SK-N-SH (cell line): ENCODE results near the gene GNAS-AS1.

ENCODE experiments used
- CTCF ChIP-seq: fragments of 200-600 bp; sonication (generic); IDR thresholded peaks from 2 replicates; pipeline ENCODE4 v1.6.1; 2017; ENCODE audit warnings: antibody characterized with exemption, mild to moderate bottlenecking, moderate library complexity
- EP300 ChIP-seq, 2 experiments: IDR thresholded peaks; 2 replicates each; pipeline versions ENCODE4 v1.4.0 to v1.6.1; 2012; ENCODE audit warnings: borderline replicate concordance in 1 of 2, low read depth in 1 of 2, low read length in 1 of 2
- EZH2phosphoT487 ChIP-seq: fragments of 200-600 bp; sonication (generic); IDR thresholded peaks from 2 replicates; pipeline ENCODE4 v1.6.1; 2017; ENCODE audit warnings: low read depth, mixed run types, mild to moderate bottlenecking, antibody characterized with exemption, moderate library complexity, borderline replicate concordance
- NRF1 ChIP-seq: IDR thresholded peaks from 2 replicates; pipeline ENCODE4 v1.6.1; 2012; ENCODE audit warnings: low read depth, mild to moderate bottlenecking, low read length
- RCOR1 ChIP-seq: fragments of 150-350 bp; IDR thresholded peaks from 2 replicates; pipeline ENCODE4 v1.6.1; 2017; ENCODE audit warnings: antibody characterized with exemption, low read length
- RFX5 ChIP-seq: IDR thresholded peaks from 2 replicates; pipeline ENCODE4 v1.6.1; 2012; ENCODE audit warnings: mild to moderate bottlenecking, improper control_type of control experiment, low read length
- RXRA ChIP-seq: IDR thresholded peaks from 2 replicates; pipeline ENCODE4 v1.4.0; 2012; ENCODE audit warnings: low read depth, mild to moderate bottlenecking, borderline replicate concordance
- SIN3A ChIP-seq: IDR thresholded peaks from 2 replicates; pipeline ENCODE4 v1.6.1; 2012; ENCODE audit warnings: low read depth, mild to moderate bottlenecking, low read length, moderate library complexity, borderline replicate concordance
- SMC3 ChIP-seq: IDR thresholded peaks from 2 replicates; pipeline ENCODE4 v1.6.1; 2012; ENCODE audit warnings: low read depth, low read length, improper control_type of control experiment
- TCF12 ChIP-seq: IDR thresholded peaks from 2 replicates; pipeline ENCODE4 v1.4.0; 2012
- TF ChIP-seq, protein P1 (sequence below): IDR thresholded peaks from 2 replicates; pipeline ENCODE4 v1.6.1; 2012; ENCODE audit warnings: mild to moderate bottlenecking, low read depth, low read length, moderate library complexity
- TF ChIP-seq, protein P2 (sequence below): IDR thresholded peaks from 2 replicates; pipeline ENCODE4 v1.4.0; 2012; ENCODE audit warnings: low read depth, borderline replicate concordance

DNA sequence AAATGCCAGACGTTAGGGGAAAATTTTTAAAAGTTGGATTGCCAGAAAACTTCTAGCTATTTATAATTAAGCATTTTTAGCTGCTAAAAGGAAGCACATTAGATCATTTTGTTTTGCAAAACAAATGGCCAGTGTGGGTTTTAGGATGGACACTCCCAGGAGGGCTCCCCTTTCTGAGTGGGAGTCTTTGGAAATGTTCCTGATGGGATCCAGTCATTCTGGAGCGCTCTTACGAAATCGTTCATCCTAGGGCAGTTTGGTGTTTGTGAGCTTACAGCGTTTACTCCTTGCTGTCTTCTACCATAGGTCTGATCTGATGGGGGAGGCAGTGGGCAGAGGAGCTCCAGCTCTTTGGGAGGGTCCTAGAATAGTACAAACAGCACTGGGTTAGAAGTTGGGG is 16.5 kb upstream of the GNAS-AS1 start:
- TF ChIP-seq EZH2phosphoT487 (no peak), EP300 (IDR thresholded peaks at IDR 0.05; ENCODE audit: borderline replicate concordance in 1 of 2, low read depth in 1 of 2, low read length in 1 of 2) (no peak), CTCF (no peak), SMC3 (no peak), TCF12 (no peak), NRF1 (no peak), SIN3A (no peak), RXRA (no peak), RCOR1 (no peak), RFX5 (no peak)
- TF ChIP-seq, protein P1, sequence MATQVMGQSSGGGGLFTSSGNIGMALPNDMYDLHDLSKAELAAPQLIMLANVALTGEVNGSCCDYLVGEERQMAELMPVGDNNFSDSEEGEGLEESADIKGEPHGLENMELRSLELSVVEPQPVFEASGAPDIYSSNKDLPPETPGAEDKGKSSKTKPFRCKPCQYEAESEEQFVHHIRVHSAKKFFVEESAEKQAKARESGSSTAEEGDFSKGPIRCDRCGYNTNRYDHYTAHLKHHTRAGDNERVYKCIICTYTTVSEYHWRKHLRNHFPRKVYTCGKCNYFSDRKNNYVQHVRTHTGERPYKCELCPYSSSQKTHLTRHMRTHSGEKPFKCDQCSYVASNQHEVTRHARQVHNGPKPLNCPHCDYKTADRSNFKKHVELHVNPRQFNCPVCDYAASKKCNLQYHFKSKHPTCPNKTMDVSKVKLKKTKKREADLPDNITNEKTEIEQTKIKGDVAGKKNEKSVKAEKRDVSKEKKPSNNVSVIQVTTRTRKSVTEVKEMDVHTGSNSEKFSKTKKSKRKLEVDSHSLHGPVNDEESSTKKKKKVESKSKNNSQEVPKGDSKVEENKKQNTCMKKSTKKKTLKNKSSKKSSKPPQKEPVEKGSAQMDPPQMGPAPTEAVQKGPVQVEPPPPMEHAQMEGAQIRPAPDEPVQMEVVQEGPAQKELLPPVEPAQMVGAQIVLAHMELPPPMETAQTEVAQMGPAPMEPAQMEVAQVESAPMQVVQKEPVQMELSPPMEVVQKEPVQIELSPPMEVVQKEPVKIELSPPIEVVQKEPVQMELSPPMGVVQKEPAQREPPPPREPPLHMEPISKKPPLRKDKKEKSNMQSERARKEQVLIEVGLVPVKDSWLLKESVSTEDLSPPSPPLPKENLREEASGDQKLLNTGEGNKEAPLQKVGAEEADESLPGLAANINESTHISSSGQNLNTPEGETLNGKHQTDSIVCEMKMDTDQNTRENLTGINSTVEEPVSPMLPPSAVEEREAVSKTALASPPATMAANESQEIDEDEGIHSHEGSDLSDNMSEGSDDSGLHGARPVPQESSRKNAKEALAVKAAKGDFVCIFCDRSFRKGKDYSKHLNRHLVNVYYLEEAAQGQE: no peak
- TF ChIP-seq, protein P2, sequence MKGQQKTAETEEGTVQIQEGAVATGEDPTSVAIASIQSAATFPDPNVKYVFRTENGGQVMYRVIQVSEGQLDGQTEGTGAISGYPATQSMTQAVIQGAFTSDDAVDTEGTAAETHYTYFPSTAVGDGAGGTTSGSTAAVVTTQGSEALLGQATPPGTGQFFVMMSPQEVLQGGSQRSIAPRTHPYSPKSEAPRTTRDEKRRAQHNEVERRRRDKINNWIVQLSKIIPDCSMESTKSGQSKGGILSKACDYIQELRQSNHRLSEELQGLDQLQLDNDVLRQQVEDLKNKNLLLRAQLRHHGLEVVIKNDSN: no peak
